HepG2 (cell line): ENCODE results near the gene CARMIL1. TPM values are rescaled to one million over a fixed set of nuclear protein-coding genes. Genes with fewer than 3 reads are reported as not detected.

Source experiments
- HMG20B ChIP-seq: conservative IDR thresholded peaks from 2 replicates; pipeline ENCODE4 v1.6.1; 2016; ENCODE audit warnings: missing genetic modification reagents, missing compliant biosample characterization
- MED1 ChIP-seq: sonication (generic); formaldehyde crosslinking; IDR thresholded peaks from 2 replicates; pipeline ENCODE4 v1.4.0; 2020; ENCODE audit warnings: missing genetic modification reagents
- NFIC ChIP-seq: IDR thresholded peaks from 2 replicates; pipeline ENCODE4 v1.6.1; 2012; ENCODE audit warnings: mild to moderate bottlenecking, low read length, inconsistent platforms
- RORA ChIP-seq: sonication (generic); formaldehyde crosslinking; IDR thresholded peaks from 2 replicates; pipeline ENCODE4 v1.5.0; 2020; ENCODE audit warnings: mild to moderate bottlenecking, missing genetic modification reagents, moderate library complexity
- SAP130 ChIP-seq: IDR thresholded peaks from 2 replicates; pipeline ENCODE4 v1.6.1; 2016; ENCODE audit warnings: low read depth
- SYNCRIP ChIP-seq: fragments of 200-400 bp; formaldehyde crosslinking; IDR thresholded peaks from 2 replicates; pipeline ENCODE4 v1.6.1; 2018; ENCODE audit warnings: mild to moderate bottlenecking, low read depth, low read length; ENCODE audit not compliant: insufficient read depth
- THAP11 ChIP-seq: IDR thresholded peaks from 2 replicates; pipeline ENCODE4 v1.6.1; 2016; ENCODE audit warnings: missing biosample characterization, missing genetic modification reagents
- ZNF337 ChIP-seq: sonication (generic); formaldehyde crosslinking; IDR thresholded peaks from 2 replicates; pipeline ENCODE4 v1.5.1; 2020; ENCODE audit warnings: missing genetic modification reagents, low read depth, mild to moderate bottlenecking, borderline replicate concordance
- polyA plus RNA-seq, 8 experiments: library from polyadenylated mRNA; depleted of rRNA in 3 of 8; stranded (reverse) in 7 of 8; unstranded in 1 of 8; fragments of >200 nt; fragmentation: Illumina TruSeq in 4 of 8; extraction: Trizol in 4 of 8; gene quantifications; 2 replicates each; pipeline versions ENCODE4 v1.2.1 to v1.2.3, GENCODE V29; 2011 to 2016; ENCODE audit warnings: low read depth in 4 of 8, missing spikeins in 1 of 8, mixed read lengths in 1 of 8; ENCODE audit not compliant: insufficient read depth in 1 of 8
- total RNA-seq, 5 experiments: library from RNA; depleted of rRNA; stranded (reverse); fragments of >200 nt; fragmentation: Illumina TruSeq; extraction: Trizol; gene quantifications; 2 replicates each; pipeline ENCODE4 v1.2.3, GENCODE V29; 2016; ENCODE audit warnings: low read depth in 1 of 5
- TF ChIP-seq, protein P1 (sequence below): sonication (generic); formaldehyde crosslinking; IDR thresholded peaks from 2 replicates; pipeline ENCODE4 v1.4.0; 2020; ENCODE audit warnings: mild to moderate bottlenecking, low read depth, missing genetic modification reagents
- TF ChIP-seq, protein P2 (sequence below): sonication (generic); IDR thresholded peaks from 2 replicates; pipeline ENCODE4 v1.6.1; 2016; ENCODE audit warnings: low read depth, borderline replicate concordance
- TF ChIP-seq, protein P3 (sequence below): sonication (generic); formaldehyde crosslinking; IDR thresholded peaks from 2 replicates; pipeline ENCODE4 v1.5.0; 2020; ENCODE audit warnings: mild to moderate bottlenecking, missing genetic modification reagents
- TF ChIP-seq, protein P4 (sequence below): sonication (generic); formaldehyde crosslinking; IDR thresholded peaks from 2 replicates; pipeline ENCODE4 v1.4.0; 2020; ENCODE audit warnings: missing genetic modification reagents
- TF ChIP-seq, protein P5 (sequence below): sonication (generic); formaldehyde crosslinking; IDR thresholded peaks from 2 replicates; pipeline ENCODE4 v1.4.0; 2020; ENCODE audit warnings: missing genetic modification reagents
- TF ChIP-seq, protein P6 (sequence below): sonication (generic); formaldehyde crosslinking; IDR thresholded peaks from 2 replicates; pipeline ENCODE4 v1.4.0; 2020; ENCODE audit warnings: low read depth, missing genetic modification reagents

The CARMIL1 gene
- total and polyA plus RNA-seq, 2 of the 13 experiments (the other 11 are each of a cell fraction or from before 2014, with no cell fraction given): 1.8 to 2.6 TPM

DNA sequence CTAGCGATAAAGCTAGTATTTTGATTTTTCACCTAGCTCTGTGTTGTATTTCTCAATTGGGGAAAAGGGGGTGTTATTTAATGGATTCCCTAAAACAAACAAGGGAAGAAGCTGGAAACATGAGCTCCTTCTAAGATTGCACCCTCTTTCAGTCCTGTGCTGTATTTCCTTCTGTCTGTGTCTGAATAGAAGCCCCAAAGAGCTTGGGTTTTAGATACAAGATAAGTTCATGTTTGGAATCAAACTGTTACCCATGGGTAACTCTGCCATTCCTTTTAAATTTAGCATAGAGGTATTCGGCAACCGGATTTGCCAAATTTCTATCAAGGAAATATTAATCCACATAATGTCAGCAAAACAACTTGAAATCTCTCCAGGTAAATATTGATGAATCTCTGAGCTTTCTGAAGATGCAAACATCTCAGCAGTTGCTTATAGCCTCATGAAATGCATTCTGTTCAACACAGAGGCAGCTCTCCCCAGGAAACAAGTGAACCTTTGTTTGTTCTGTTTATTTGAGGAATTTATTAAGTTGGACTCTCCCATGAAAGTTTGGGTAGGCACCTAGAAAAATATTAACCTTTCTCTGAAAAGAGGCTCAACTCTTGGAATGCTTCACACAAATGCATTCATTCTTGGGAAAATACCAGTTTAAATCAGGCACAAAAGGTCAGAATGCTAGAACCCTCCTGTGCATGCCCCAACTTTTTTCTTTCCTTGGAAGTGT, 362.9 kb downstream of the CARMIL1 start (continued):
- TF ChIP-seq, protein P1, sequence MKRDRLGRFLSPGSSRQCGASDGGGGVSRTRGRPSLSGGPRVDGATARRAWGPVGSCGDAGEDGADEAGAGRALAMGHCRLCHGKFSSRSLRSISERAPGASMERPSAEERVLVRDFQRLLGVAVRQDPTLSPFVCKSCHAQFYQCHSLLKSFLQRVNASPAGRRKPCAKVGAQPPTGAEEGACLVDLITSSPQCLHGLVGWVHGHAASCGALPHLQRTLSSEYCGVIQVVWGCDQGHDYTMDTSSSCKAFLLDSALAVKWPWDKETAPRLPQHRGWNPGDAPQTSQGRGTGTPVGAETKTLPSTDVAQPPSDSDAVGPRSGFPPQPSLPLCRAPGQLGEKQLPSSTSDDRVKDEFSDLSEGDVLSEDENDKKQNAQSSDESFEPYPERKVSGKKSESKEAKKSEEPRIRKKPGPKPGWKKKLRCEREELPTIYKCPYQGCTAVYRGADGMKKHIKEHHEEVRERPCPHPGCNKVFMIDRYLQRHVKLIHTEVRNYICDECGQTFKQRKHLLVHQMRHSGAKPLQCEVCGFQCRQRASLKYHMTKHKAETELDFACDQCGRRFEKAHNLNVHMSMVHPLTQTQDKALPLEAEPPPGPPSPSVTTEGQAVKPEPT (CRISPR knock-in tag): no peak
- TF ChIP-seq ZNF337 (no peak), RORA (no peak), NFIC (peak; percentile 93; the same call in 1 of the 2 replicates), HMG20B (CRISPR knock-in tag) (no peak), THAP11 (CRISPR knock-in tag) (peak; percentile 40; the same call in 1 of the 2 replicates), SAP130 (CRISPR knock-in tag) (peak; percentile 57), MED1 (peak; percentile 78), SYNCRIP (no peak)
- TF ChIP-seq, protein P2, sequence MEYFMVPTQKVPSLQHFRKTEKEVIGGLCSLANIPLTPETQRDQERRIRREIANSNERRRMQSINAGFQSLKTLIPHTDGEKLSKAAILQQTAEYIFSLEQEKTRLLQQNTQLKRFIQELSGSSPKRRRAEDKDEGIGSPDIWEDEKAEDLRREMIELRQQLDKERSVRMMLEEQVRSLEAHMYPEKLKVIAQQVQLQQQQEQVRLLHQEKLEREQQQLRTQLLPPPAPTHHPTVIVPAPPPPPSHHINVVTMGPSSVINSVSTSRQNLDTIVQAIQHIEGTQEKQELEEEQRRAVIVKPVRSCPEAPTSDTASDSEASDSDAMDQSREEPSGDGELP: no peak
- TF ChIP-seq, protein P3, sequence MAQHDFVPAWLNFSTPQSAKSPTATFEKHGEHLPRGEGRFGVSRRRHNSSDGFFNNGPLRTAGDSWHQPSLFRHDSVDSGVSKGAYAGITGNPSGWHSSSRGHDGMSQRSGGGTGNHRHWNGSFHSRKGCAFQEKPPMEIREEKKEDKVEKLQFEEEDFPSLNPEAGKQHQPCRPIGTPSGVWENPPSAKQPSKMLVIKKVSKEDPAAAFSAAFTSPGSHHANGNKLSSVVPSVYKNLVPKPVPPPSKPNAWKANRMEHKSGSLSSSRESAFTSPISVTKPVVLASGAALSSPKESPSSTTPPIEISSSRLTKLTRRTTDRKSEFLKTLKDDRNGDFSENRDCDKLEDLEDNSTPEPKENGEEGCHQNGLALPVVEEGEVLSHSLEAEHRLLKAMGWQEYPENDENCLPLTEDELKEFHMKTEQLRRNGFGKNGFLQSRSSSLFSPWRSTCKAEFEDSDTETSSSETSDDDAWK (CRISPR knock-in tag): no peak
- TF ChIP-seq, protein P4, sequence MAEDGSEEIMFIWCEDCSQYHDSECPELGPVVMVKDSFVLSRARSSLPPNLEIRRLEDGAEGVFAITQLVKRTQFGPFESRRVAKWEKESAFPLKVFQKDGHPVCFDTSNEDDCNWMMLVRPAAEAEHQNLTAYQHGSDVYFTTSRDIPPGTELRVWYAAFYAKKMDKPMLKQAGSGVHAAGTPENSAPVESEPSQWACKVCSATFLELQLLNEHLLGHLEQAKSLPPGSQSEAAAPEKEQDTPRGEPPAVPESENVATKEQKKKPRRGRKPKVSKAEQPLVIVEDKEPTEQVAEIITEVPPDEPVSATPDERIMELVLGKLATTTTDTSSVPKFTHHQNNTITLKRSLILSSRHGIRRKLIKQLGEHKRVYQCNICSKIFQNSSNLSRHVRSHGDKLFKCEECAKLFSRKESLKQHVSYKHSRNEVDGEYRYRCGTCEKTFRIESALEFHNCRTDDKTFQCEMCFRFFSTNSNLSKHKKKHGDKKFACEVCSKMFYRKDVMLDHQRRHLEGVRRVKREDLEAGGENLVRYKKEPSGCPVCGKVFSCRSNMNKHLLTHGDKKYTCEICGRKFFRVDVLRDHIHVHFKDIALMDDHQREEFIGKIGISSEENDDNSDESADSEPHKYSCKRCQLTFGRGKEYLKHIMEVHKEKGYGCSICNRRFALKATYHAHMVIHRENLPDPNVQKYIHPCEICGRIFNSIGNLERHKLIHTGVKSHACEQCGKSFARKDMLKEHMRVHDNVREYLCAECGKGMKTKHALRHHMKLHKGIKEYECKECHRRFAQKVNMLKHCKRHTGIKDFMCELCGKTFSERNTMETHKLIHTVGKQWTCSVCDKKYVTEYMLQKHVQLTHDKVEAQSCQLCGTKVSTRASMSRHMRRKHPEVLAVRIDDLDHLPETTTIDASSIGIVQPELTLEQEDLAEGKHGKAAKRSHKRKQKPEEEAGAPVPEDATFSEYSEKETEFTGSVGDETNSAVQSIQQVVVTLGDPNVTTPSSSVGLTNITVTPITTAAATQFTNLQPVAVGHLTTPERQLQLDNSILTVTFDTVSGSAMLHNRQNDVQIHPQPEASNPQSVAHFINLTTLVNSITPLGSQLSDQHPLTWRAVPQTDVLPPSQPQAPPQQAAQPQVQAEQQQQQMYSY (CRISPR knock-in tag): no peak
- TF ChIP-seq, protein P5, sequence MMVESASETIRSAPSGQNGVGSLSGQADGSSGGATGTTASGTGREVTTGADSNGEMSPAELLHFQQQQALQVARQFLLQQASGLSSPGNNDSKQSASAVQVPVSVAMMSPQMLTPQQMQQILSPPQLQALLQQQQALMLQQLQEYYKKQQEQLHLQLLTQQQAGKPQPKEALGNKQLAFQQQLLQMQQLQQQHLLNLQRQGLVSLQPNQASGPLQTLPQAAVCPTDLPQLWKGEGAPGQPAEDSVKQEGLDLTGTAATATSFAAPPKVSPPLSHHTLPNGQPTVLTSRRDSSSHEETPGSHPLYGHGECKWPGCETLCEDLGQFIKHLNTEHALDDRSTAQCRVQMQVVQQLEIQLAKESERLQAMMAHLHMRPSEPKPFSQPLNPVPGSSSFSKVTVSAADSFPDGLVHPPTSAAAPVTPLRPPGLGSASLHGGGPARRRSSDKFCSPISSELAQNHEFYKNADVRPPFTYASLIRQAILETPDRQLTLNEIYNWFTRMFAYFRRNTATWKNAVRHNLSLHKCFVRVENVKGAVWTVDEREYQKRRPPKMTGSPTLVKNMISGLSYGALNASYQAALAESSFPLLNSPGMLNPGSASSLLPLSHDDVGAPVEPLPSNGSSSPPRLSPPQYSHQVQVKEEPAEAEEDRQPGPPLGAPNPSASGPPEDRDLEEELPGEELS (CRISPR knock-in tag): peak; percentile 94
- TF ChIP-seq, protein P6, sequence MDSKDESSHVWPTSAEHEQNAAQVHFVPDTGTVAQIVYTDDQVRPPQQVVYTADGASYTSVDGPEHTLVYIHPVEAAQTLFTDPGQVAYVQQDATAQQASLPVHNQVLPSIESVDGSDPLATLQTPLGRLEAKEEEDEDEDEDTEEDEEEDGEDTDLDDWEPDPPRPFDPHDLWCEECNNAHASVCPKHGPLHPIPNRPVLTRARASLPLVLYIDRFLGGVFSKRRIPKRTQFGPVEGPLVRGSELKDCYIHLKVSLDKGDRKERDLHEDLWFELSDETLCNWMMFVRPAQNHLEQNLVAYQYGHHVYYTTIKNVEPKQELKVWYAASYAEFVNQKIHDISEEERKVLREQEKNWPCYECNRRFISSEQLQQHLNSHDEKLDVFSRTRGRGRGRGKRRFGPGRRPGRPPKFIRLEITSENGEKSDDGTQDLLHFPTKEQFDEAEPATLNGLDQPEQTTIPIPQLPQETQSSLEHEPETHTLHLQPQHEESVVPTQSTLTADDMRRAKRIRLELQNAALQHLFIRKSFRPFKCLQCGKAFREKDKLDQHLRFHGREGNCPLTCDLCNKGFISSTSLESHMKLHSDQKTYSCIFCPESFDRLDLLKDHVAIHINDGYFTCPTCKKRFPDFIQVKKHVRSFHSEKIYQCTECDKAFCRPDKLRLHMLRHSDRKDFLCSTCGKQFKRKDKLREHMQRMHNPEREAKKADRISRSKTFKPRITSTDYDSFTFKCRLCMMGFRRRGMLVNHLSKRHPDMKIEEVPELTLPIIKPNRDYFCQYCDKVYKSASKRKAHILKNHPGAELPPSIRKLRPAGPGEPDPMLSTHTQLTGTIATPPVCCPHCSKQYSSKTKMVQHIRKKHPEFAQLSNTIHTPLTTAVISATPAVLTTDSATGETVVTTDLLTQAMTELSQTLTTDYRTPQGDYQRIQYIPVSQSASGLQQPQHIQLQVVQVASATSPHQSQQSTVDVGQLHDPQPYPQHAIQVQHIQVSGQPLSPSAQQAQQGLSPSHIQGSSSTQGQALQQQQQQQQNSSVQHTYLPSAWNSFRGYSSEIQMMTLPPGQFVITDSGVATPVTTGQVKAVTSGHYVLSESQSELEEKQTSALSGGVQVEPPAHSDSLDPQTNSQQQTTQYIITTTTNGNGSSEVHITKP (CRISPR knock-in tag): peak; percentile 91
